H1 (cell line): ENCODE results near the gene CYTH1. TPM values are rescaled to one million over a fixed set of nuclear protein-coding genes. Genes with fewer than 3 reads are reported as not detected.

ENCODE experiments used
- EGR1 ChIP-seq: IDR thresholded peaks from 2 replicates; pipeline ENCODE4 v1.6.1; 2011; ENCODE audit warnings: low read depth, low read length, borderline replicate concordance
- NANOG ChIP-seq: IDR thresholded peaks from 2 replicates; pipeline ENCODE4 v1.6.1; 2011; ENCODE audit warnings: low read length, low read depth, mild to moderate bottlenecking, inconsistent platforms; ENCODE audit not compliant: insufficient read depth, poor library complexity, severe bottlenecking
- RBBP5 ChIP-seq: IDR thresholded peaks from 2 replicates; pipeline ENCODE4 v1.7.1; 2012; ENCODE audit warnings: low read depth, mild to moderate bottlenecking, inconsistent platforms, low read length, moderate library complexity, borderline replicate concordance
- SUZ12 ChIP-seq: fragments of 200-600 bp; sonication (generic); IDR thresholded peaks from 2 replicates; pipeline ENCODE4 v1.6.1; 2012; ENCODE audit warnings: mild to moderate bottlenecking, inconsistent platforms, low read length, moderate library complexity, mixed read lengths
- polyA plus RNA-seq, 7 experiments: library from polyadenylated mRNA; depleted of rRNA in 3 of 7; stranded (reverse) in 5 of 7; unstranded in 2 of 7; fragments of >200 nt in 5 of 7; fragments of 200-250 nt in 2 of 7; gene quantifications; 1 replicate in 5 of 7; 2 replicates in 1 of 7; 4 replicates in 1 of 7; pipeline versions ENCODE4 v1.2.1 to v1.2.3, GENCODE V29; 2011 to 2013; ENCODE audit warnings: missing spikeins in 2 of 7, mixed read lengths in 2 of 7
- total RNA-seq: library from RNA; stranded (reverse); fragmentation: NEBNext Ultra II Directional; extraction: Animal tissue kit (Norgen Biotek cat#: 25700); gene quantifications from 2 replicates; pipeline ENCODE4 v1.2.1, GENCODE V29; 2021

The CYTH1 gene
- total and polyA plus RNA-seq, 2 of the 8 experiments (the other 6 are each of a cell fraction or from before 2014, with no cell fraction given), result 12.8 to 14.8 TPM

GRCh38 chr17:78774453-78774852 lies 7.6 kb downstream of the CYTH1 start (continued):
- TF ChIP-seq SUZ12 (no peak), NANOG (no peak), RBBP5 (no peak), EGR1 (no peak)
- TF ChIP-seq, all 59 proteins: peak for 0
